GM20000 (cell line): Measurements from ENCODE around the gene DLEC1.
"Not testable (repeated sequence)": the region's sequence is repeated elsewhere in the genome, so short reads cannot be mapped to it uniquely, and the experiment has no call there.

ENCODE experiments used
- DNase-seq: peaks from one replicate; pipeline ENCODE4 v3.0.0; 2012; ENCODE audit warnings: low spot score
- TF ChIP-seq, protein P1 (sequence below): IDR thresholded peaks from 2 replicates; pipeline ENCODE4 v1.5.1; 2012; ENCODE audit warnings: mild to moderate bottlenecking, control low read depth; ENCODE audit errors: extremely low read depth, missing control alignments

DLEC1 gene

DNA sequence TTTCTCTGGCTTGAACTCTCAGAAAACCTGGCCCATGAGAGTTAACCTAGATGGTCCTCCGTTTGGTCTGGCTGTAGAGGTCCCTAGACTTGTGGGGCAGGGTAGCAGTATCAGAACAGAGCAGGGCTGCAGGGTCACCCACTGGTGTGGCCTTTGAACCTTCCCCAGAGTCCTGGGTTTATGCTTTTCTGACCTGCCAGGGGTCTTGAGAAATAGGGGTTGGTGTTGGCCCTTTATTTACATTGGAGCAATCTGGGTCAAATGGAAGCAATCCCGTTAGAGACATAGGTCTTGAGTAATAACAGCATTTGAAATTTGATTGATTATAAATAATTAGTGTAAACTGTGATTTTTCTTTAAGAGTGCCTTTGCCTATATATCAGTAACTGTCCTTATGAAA lies 23.8 kb downstream of the DLEC1 start:
- no peak for DNase-seq
- TF ChIP-seq, protein P1, sequence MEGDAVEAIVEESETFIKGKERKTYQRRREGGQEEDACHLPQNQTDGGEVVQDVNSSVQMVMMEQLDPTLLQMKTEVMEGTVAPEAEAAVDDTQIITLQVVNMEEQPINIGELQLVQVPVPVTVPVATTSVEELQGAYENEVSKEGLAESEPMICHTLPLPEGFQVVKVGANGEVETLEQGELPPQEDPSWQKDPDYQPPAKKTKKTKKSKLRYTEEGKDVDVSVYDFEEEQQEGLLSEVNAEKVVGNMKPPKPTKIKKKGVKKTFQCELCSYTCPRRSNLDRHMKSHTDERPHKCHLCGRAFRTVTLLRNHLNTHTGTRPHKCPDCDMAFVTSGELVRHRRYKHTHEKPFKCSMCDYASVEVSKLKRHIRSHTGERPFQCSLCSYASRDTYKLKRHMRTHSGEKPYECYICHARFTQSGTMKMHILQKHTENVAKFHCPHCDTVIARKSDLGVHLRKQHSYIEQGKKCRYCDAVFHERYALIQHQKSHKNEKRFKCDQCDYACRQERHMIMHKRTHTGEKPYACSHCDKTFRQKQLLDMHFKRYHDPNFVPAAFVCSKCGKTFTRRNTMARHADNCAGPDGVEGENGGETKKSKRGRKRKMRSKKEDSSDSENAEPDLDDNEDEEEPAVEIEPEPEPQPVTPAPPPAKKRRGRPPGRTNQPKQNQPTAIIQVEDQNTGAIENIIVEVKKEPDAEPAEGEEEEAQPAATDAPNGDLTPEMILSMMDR = no peak

DNA sequence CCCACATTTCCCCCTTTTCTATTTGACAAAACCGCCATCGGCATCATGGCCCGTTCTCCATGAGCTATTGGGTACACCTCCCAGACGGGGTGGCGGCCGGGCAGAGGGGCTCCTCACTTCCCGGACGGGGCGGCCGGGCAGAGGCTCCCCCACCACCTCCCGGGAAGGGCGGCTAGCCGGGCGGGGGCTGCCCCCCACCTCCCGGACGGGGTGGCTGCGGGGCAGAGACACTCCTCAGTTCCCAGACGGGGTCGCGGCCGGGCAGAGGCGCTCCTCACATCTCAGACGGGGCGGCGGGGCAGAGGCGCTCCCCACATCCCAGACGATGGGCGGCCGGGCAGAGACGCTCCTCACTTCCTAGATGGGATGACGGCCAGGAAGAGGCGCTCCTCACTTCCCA lies 25.4 kb downstream of the DLEC1 start:
- not testable (repeated sequence) for DNase-seq

DNA sequence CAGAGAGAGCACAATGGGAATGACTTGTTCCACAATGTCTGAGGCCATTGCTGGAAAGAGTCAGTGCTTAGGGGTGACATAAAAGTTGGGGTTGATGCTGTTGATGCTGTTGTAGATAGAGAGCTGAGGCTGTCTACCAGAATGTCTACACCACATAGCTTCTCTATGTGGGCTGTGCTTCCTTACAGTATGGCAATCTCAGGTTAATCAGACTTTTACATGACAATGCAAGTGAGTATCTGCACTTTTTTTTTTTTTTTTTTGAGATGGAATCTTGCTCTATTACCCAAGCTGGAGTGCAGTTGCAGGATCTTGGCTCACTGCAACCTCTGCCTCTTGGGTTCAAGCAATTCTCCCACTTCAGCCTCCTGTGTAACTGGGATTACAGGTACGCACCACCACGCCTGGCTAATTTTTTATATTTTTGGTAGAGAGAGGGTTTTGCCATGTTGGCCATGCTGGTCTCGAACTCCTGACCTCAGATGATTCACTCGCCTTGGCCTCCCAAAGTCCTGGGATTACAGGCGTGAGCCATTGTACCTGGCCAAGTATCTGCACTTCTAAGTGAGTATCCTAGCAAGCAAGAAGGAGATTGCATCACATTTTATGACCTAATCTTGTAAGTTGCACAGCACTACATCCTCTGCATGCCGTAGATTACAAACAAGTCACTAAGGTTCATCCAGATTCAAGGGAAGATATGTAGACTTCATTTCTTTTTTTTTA lies 28.7 kb downstream of the DLEC1 start:
- TF ChIP-seq, protein P1 = no peak
- DNase-seq = no peak

- no peak for DNase-seq
- TF ChIP-seq, protein P1 = no peak
Observed at GRCh38 chr3:38070013-38070412, 31.0 kb downstream of the DLEC1 start.

DNA sequence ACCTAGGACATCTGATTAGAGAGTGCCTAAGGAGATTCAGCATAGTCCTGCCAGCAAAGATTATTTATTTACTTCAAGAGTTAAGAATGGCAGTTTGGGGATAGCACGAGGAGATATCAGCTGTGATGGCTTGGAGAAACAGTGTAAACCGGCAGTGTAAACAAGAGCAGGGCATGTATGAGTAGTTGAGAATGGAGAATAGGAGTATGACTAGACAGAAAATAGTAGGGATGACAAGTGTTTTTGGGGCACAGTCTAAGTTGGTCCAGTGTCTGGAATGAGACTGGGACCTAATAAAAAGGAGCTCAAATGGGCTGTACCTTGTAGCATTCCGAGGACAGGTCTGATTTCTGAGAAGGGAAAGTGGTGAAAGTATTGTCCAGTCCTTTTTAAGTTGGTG lies 38.1 kb downstream of the DLEC1 start:
- not testable (repeated sequence) for DNase-seq

DNA sequence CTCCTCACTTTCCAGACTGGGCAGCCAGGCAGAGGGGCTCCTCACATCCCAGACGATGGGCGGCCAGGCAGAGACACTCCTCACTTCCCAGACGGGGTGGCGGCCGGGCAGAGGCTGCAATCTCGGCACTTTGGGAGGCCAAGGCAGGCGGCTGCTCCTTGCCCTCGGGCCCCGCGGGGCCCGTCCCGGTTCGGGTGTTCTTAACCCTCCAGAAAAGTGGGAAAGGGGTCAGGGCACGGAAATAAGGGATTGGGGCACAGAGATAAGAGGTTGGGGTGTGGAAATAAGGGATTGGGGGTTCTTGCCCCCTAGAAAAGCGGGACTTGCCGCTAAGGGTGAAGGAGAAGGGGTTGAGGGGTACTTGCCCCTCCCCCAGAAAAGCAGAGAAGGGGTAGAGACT lies 43.3 kb downstream of the DLEC1 start:
- DNase-seq = not testable (repeated sequence)

DNA sequence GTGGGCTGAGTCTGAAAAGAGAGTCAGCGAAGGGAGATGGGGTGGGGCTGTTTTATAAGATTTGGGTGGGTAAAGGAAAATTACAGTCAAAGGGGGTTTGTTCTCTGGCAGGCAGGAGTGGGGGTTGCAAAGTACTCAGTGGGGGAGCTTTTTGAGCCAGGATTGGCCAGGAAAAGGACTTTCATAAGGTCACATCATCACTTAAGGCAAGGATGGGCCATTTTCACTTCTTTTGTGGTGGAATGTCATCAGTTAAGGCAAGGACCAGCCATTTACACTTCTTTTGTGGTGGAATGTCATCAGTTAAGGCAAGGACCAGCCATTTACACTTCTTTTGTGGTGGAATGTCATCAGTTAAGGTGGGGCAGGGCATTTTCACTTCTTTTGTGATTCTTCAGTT lies 44.2 kb downstream of the DLEC1 start:
- DNase-seq = not testable (repeated sequence)

- DNase-seq = no peak
- TF ChIP-seq, protein P1 = no peak
Observed at GRCh38 chr3:38083871-38084333, 44.9 kb downstream of the DLEC1 start.

- peak; percentile 50 for DNase-seq
- TF ChIP-seq, protein P1 = no peak
Observed at GRCh38 chr3:38084334-38085310, 45.6 kb downstream of the DLEC1 start.
